PC-3 (cell line): ENCODE measurements around the gene BMP7. TPM values are rescaled to one million over a fixed set of nuclear protein-coding genes. Genes with fewer than 3 reads are reported as not detected.

ENCODE experiments used
- ATAC-seq: fragments of 200-7000 bp; cut with Tn5 transposase; 2 replicates; pipeline ENCODE4 v1.9.1; 2020; ENCODE audit warnings: mild to moderate bottlenecking, moderate library complexity
- BruUV-seq: library from RNA; stranded (reverse); fragments of 400-500 nt; replicated peaks from 2 replicates; lab custom pipeline; 2021; lab: Mats Ljungman, UMichigan
- CTCF ChIA-PET: fragments of 300-600 bp; sonication (Branson Sonifier 250); formaldehyde crosslinking; loops from one replicate; lab custom pipeline; 2022; ENCODE audit warnings: antibody characterized with exemption; lab: Charles Lee
- POLR2A ChIA-PET: fragments of 300-600 bp; sonication (Branson Sonifier 250); formaldehyde crosslinking; loops from one replicate; lab custom pipeline; 2022; ENCODE audit warnings: antibody characterized with exemption; ENCODE audit not compliant: unreplicated experiment; lab: Charles Lee
- DNase-seq: peaks from one replicate; pipeline ENCODE4 v3.0.0-alpha.2; 2015
- H2AFZ ChIP-seq: fragments of 300-600 bp; sonication (generic); 2 replicates; pipeline ENCODE4 v1.6.0; 2016; ENCODE audit warnings: antibody characterized with exemption, low read length
- H3F3A ChIP-seq: fragments of 300-600 bp; sonication (generic); one replicate; pipeline ENCODE4 v1.6.0; 2017; ENCODE audit warnings: antibody characterized with exemption, low read length, control low read depth, mild to moderate bottlenecking; ENCODE audit not compliant: unreplicated experiment
- H3K27ac ChIP-seq: fragments of 300-600 bp; sonication (generic); 2 replicates; pipeline ENCODE4 v1.5.1; 2016; ENCODE audit warnings: mild to moderate bottlenecking, low read length
- H3K27me3 ChIP-seq: fragments of 300-600 bp; sonication (generic); 2 replicates; pipeline ENCODE4 v1.6.1; 2016; ENCODE audit warnings: low read length, mixed read lengths
- H3K36me3 ChIP-seq: fragments of 300-600 bp; sonication (generic); 2 replicates; pipeline ENCODE4 v1.6.1; 2016; ENCODE audit warnings: low read depth, mixed run types, low read length, mixed read lengths
- H3K4me1 ChIP-seq: fragments of 300-600 bp; sonication (generic); 2 replicates; pipeline ENCODE4 v1.5.1; 2016; ENCODE audit warnings: low read length; ENCODE audit not compliant: insufficient read depth
- H3K4me2 ChIP-seq: fragments of 300-600 bp; sonication (generic); 2 replicates; pipeline ENCODE4 v1.6.0; 2016; ENCODE audit warnings: low read length
- H3K4me3 ChIP-seq: fragments of 300-600 bp; sonication (generic); 2 replicates; pipeline ENCODE4 v1.5.1; 2016; ENCODE audit warnings: mild to moderate bottlenecking, low read length, mixed read lengths
- H3K79me2 ChIP-seq: fragments of 300-600 bp; sonication (generic); 2 replicates; pipeline ENCODE4 v1.6.1; 2017; ENCODE audit warnings: low read length, mixed read lengths
- H3K9ac ChIP-seq: fragments of 300-600 bp; sonication (generic); 2 replicates; pipeline ENCODE4 v1.6.0; 2016; ENCODE audit warnings: mild to moderate bottlenecking, low read length
- H3K9me2 ChIP-seq: fragments of 300-600 bp; sonication (generic); replicated peaks from 2 replicates; pipeline ENCODE4 v1.6.1; 2016; ENCODE audit warnings: mixed run types, low read length, mixed read lengths
- H3K9me3 ChIP-seq: fragments of 300-600 bp; sonication (generic); 2 replicates; pipeline ENCODE4 v1.6.1; 2016; ENCODE audit warnings: low read length, mixed read lengths
- H4K20me1 ChIP-seq: fragments of 300-600 bp; sonication (generic); 2 replicates; pipeline ENCODE4 v1.6.1; 2016; ENCODE audit warnings: low read length, mixed read lengths
- CTCF ChIP-seq: fragments of 300-600 bp; sonication (generic); conservative IDR thresholded peaks from 2 replicates; pipeline ENCODE4 v1.5.1; 2017; ENCODE audit warnings: antibody characterized with exemption, low read depth, mild to moderate bottlenecking, low read length
- EZH2 ChIP-seq: fragments of 300-600 bp; sonication (generic); IDR thresholded peaks from one replicate; pipeline ENCODE4 v1.6.1; 2017; ENCODE audit warnings: antibody characterized with exemption, mild to moderate bottlenecking, low read length; ENCODE audit not compliant: unreplicated experiment
- EZH2phosphoT487 ChIP-seq: fragments of 300-600 bp; sonication (generic); IDR thresholded peaks from 2 replicates; pipeline ENCODE4 v1.6.1; 2018; ENCODE audit warnings: mild to moderate bottlenecking, antibody characterized with exemption, low read length, borderline replicate concordance
- intact Hi-C: fragments of 100-400 bp; cut with micrococcal nuclease; formaldehyde crosslinking; loops from 2 replicates; pipeline ENCODE4 v1.9.0; 2023
- total RNA-seq: library from RNA; depleted of rRNA; stranded (reverse); fragments of >200 nt; gene quantifications from 2 replicates; pipeline ENCODE4 v1.2.3, GENCODE V29; 2014

Gene BMP7
- total RNA-seq, 1 experiment from 2014 or later = not detected

- no peaks in the 10 kb centered on the region for H3K27me3 ChIP-seq
- no peak overlapping the region for H3K27ac ChIP-seq
Observed at GRCh38 chr20:57210054-57210910, 56.2 kb downstream of the BMP7 start.

GRCh38 chr20:57209413-57209812 is 57.0 kb downstream of the BMP7 start:
- no peaks in the 10 kb centered on the region for H3K79me2 ChIP-seq
- no peaks in the 10 kb centered on the region for H3K9me2 ChIP-seq
- POLR2A ChIA-PET = no interaction called here
- H3K36me3 ChIP-seq = no peaks in the 10 kb centered on the region
- no peak overlapping the region for H3K27ac ChIP-seq
- H4K20me1 ChIP-seq = no peaks in the 10 kb centered on the region
- CTCF ChIA-PET = no interaction called here
- H3K9ac ChIP-seq = no peak overlapping the region
- no TSS peak for BruUV-seq
- H3K4me2 ChIP-seq = no peak overlapping the region
- DNase-seq (no peak), ATAC-seq (no peak)
- H3K4me1 ChIP-seq = peaks cover 34% of the 10 kb centered on the region
- intact Hi-C loops = no loop called here
- H3K4me3 ChIP-seq = no peak overlapping the region
- no peak for TF ChIP-seq EZH2phosphoT487
- no peak for TF ChIP-seq EZH2
- no peak for TF ChIP-seq CTCF
- no peak overlapping the region for H2AFZ ChIP-seq
- H3K27me3 ChIP-seq = no peaks in the 10 kb centered on the region
- H3F3A ChIP-seq = no peaks in the 10 kb centered on the region
- 0 out of 2 replicates have a peak, but pooled peaks cover 3% of the 10 kb centered on the region for H3K9me3 ChIP-seq

More at GRCh38 chr20:57210054-57210910, 56.2 kb downstream of the BMP7 start:
- H4K20me1 ChIP-seq = no peaks in the 10 kb centered on the region
- H3K4me3 ChIP-seq = no peak overlapping the region
- ATAC-seq (no peak), DNase-seq (no peak)
- no peak for TF ChIP-seq EZH2phosphoT487
- TF ChIP-seq EZH2 = no peak
- TF ChIP-seq CTCF = no peak
- H3F3A ChIP-seq = no peaks in the 10 kb centered on the region
- H2AFZ ChIP-seq = no peak overlapping the region
- no peak overlapping the region for H3K4me2 ChIP-seq
- CTCF ChIA-PET = no interaction called here
- BruUV-seq = no TSS peak
- intact Hi-C loops = no loop called here
- H3K9me2 ChIP-seq = no peaks in the 10 kb centered on the region
- H3K9ac ChIP-seq = no peak overlapping the region
- H3K36me3 ChIP-seq = no peaks in the 10 kb centered on the region
- POLR2A ChIA-PET = no interaction called here
- H3K79me2 ChIP-seq = no peaks in the 10 kb centered on the region
- H3K9me3 ChIP-seq = 0 out of 2 replicates have a peak, but pooled peaks cover 3% of the 10 kb centered on the region
- H3K4me1 ChIP-seq = peaks cover 25% of the 10 kb centered on the region

GRCh38 chr20:57208198-57208597 is 58.2 kb downstream of the BMP7 start:
- Histone ChIP-seq H3K9ac (no peak overlapping the region), H3K27ac (no peak overlapping the region), H3K4me2 (no peak overlapping the region), H2AFZ (no peak overlapping the region), H3K27me3 (no peaks in the 10 kb centered on the region), H3F3A (no peaks in the 10 kb centered on the region), H4K20me1 (no peaks in the 10 kb centered on the region), H3K4me1 (peaks cover 34% of the 10 kb centered on the region), H3K9me3 (0 out of 2 replicates have a peak, but pooled peaks cover 3% of the 10 kb centered on the region), H3K79me2 (no peaks in the 10 kb centered on the region), H3K36me3 (no peaks in the 10 kb centered on the region), H3K9me2 (no peaks in the 10 kb centered on the region), H3K4me3 (no peak overlapping the region)
- POLR2A ChIA-PET = no interaction called here
- ATAC-seq = no peak
- TF ChIP-seq CTCF (no peak), EZH2 (no peak), EZH2phosphoT487 (no peak)
- no peak for DNase-seq
- CTCF ChIA-PET = no interaction called here
- no TSS peak for BruUV-seq
- intact Hi-C loops = no loop called here
